ENCODE results near the gene KRT72.
"Not testable (repeated sequence)": the region's sequence is repeated elsewhere in the genome, so short reads cannot be mapped to it uniquely, and the experiment has no call there.

The KRT72 gene

GRCh38 chr12:52606096-52606495 is 4.8 kb upstream of the KRT72 start:
- FAIRE-seq: no peak

GRCh38 chr12:52605542-52605941 is 4.3 kb upstream of the KRT72 start:
- no peak for FAIRE-seq

DNA sequence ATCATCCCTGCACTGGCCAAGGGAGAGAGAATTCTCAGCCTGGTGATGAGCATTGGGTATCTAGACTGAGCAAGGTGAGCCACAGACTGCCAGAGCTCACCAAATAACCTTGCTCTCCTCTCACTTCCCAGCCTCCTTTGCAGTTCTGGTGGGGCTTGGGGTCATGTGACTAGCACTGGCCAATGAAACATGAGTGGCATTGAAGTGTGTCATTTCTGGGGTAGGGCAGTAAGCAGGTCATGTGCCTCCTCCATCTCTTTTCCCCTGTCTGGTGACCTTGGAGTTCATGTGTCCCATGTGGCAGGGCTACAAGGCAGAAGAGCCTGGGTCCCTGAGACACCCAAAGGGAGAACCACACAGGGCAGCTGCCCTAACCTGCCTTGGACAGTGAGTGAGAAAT is 3.6 kb upstream of the KRT72 start:
- no peak for FAIRE-seq

DNA sequence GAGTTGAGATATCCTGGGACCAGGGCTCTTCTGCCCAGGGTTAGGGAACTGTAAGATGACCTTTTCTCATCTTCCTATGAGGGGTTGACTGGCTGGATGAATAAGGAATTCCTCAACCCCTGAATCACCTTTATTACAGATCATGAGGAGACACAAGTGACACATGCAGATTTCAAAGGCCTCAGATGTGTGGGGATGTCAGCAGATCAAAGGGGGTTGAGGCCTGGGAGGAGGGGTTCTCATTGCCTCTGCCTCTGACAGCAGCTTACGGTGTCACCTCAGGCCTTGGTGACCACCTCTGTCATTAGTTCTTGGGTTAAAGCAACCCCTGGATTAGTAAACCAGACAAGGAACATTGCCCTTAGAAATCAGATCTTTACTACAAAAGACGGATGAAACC is 2.1 kb upstream of the KRT72 start:
- no peak for FAIRE-seq

GRCh38 chr12:52602552-52602951 is 1.3 kb upstream of the KRT72 start:
- FAIRE-seq: no peak

- FAIRE-seq: no peak
Measured at GRCh38 chr12:52601671-52602070, 408 bp upstream of the KRT72 start.

GRCh38 chr12:52600475-52600874 is 788 bp downstream of the KRT72 start:
- FAIRE-seq: no peak

DNA sequence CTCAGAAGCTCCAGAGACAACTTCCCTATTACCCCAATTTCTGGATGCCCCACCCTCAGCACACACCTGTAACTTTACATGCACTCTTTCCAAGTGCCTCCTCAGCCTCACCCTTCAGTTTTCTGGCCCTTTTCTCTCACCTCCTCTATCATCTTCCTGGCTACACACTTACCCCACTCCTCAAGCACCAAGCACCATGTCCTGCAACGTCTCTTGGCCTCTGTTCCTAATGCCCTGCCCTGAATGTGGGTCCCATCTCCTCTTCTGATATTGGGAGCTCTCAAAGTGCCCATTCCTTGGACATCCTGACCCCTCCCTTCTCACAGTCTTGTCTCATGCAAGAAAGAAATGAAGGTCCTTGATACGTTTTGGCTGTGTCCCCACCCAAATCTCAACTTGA is 1.2 kb downstream of the KRT72 start:
- FAIRE-seq: no peak

- FAIRE-seq: no peak
Measured at GRCh38 chr12:52598966-52599365, 2.3 kb downstream of the KRT72 start.

DNA sequence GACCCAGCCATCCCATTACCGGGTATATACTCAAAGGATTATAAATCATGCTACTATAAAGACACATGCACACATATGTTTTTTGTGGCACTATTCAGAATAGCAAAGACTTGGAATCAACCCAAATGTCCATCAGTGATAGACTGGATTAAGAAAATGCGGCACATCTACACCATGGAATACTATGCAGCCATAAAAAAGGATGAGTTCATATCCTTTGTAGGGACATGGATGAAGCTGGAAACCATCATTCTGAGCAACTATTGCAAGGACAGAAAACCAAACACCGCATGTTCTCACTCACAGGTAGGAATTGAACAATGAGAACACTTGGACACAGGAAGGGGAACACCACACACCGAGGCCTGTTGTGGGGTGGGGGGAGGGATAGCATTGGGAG is 7.0 kb downstream of the KRT72 start:
- FAIRE-seq: not testable (repeated sequence)

GRCh38 chr12:52591521-52591920 is 9.7 kb downstream of the KRT72 start:
- FAIRE-seq: no peak

- no peak for FAIRE-seq
Measured at GRCh38 chr12:52590021-52590420, 11.2 kb downstream of the KRT72 start.

DNA sequence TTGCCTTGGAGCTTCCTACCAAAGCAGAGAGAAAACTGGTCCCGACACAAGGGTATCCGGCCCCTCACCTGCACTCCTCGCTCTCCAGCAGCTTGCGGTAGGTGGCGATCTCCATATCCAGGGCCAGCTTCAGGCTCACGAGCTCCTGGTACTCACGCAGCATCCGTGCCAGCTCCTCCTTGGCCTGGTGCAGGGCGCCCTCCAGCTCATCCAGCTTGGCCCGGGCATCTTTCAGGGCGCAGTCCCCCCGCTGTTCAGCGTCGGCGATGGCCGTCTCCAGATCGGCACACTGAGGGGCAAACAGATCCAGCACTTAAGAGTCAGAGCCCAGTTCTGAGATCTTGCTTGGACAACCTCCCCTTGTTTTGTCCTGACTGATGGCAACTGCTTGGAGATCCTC is 13.7 kb downstream of the KRT72 start:
- FAIRE-seq: no peak

GRCh38 chr12:52585946-52586345 is 15.3 kb downstream of the KRT72 start:
- FAIRE-seq: no peak

GRCh38 chr12:52585066-52585465 is 16.2 kb downstream of the KRT72 start:
- FAIRE-seq: no peak

GRCh38 chr12:52584156-52584682 is 17.0 kb downstream of the KRT72 start:
- FAIRE-seq: no peak

DNA sequence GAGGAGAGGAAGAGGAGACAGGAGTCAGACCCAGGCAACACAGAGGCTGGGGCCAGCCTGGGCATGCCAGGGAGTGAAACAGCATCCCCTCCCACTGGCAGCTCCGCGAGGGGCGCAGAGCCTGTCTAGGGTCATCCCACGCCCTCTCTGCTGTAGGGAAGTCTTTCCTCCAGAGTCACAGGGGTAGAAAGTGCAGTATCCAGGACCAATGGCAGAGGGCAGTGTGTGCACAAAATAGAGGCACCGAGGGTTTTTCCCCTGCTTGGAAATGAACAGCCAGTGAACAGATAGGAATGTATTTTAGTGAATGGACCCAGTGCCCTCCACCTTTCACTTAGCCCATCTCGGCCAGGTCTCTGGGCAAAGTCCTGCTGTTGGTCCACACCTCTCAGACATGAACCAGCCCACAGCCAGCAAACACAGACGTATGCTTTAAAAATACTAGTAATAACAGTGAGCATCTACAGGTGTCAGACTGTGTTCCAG is 18.2 kb downstream of the KRT72 start:
- FAIRE-seq: no peak

DNA sequence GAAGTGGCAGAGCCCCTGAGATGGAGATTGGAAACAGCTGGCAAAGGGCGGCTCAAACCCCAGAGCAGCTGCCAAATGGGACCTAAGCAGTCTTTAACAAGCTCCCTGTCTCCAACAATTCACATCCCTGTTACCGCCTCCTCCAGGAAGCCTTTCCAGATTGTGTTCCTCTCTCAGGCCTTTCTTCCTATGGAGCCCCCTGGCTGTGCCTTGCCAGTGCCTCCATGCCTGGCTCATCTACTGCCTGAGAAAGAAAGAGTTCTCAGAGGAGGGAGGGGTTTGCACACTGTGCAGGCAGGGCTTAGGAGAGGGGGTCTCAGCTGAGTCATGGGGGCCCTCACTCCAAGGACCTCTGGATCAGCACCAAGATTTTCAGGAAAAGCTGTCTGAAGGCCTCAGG is 18.8 kb downstream of the KRT72 start:
- no peak for FAIRE-seq

- FAIRE-seq: no peak
Measured at GRCh38 chr12:52581481-52581880, 19.8 kb downstream of the KRT72 start.

- FAIRE-seq: no peak
Measured at GRCh38 chr12:52581066-52581465, 20.2 kb downstream of the KRT72 start.

DNA sequence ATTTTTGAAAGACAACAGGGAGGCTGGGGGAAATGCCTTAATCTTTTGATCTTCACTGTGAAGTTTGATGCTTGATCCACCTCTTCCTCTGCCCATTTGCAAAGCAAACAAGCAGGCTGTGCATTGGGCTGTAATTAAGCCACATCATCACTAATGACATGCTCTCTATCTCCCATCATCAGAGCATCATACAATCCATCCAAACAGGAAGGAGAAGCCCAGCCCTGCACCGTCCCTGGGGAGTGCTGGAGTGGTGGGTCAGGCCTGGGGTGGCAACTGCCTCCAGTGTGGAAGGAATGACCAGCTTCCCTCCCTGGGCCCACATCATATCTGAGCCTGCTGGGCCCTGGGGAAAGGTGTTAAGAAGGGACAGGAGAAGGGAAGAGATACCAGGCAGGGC is 20.8 kb downstream of the KRT72 start:
- no peak for FAIRE-seq

DNA sequence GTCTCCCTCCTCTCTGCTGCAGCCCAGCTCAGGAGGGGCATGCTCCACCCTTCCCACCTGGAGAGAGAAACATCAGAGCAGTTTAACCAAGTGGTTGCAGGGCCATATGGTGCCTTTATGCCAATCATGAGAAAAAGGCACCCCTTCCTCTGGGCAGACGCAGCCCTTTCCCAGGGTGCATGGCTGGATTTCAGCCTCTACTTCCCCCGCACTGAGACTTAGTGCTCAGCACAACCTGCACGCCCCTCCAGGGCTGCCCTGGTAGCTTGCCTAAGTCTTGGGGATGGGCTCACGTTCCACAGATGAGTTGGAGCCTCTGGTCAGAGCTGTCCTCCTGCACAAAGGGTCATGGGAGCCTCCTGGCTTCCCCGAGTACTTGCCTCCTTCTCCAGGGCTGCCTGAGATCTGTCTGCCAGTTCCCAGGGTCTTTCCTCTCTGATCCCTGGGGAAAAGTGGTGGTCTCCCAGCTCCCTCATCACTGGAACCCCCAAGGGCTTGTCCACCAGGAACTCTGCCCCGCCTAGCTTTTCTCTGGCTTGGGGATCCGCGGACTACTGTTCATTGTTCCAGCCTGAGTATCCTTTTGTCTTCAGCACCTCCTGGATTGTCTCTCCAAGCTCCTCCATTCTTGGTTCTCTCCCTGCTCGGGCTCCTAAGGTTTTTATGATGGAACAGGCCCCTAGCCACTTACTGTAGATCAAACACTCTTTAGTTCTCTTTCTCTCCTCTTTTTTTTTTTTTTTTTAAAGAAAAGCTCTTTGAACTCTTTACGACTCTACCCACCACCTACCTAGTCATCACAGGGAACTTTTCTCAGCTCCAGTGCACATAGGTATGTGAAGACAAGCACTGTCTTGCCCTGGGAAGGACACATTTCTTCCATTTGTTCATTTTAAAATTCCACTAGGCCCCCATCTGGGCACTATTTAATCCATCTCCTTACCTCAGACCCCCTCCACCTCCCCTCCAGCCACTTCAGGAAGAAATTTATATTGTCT is 21.5 kb downstream of the KRT72 start:
- no peak for FAIRE-seq

DNA sequence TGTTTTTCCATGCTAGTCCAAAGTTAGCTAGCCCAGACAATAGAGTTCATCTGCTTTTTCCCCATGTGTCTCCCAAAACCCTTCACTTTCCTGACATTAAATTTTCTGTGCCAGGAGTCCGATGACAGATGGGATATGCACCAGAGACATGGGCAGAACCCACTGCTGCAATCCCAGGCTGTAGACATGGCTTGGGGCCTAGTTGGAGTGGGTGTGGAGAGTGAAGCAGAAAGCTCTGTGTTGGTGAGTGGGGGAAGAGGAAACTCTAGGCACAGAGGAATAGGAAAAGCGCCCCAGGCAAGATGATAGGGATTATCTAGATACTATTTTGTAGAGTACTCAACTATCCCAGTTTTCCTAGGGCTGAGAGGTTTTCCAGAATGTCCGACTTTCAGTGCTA is 22.8 kb downstream of the KRT72 start:
- FAIRE-seq: no peak

- FAIRE-seq: no peak
Measured at GRCh38 chr12:52577316-52577715, 23.9 kb downstream of the KRT72 start.

All from TTC549 (cell line).